HG02852 (cell line): ENCODE results near the gene RAX2.
"Not testable (repeated sequence)": the region's sequence is repeated elsewhere in the genome, so short reads cannot be mapped to it uniquely, and the experiment has no call there.

Experiments used
- ATAC-seq: cut with Tn5 transposase; IDR thresholded peaks from one replicate; pipeline ENCODE4 v1.9.1; 2021; ENCODE audit warnings: mild to moderate bottlenecking, moderate library complexity; ENCODE audit not compliant: unreplicated experiment

Gene RAX2

DNA sequence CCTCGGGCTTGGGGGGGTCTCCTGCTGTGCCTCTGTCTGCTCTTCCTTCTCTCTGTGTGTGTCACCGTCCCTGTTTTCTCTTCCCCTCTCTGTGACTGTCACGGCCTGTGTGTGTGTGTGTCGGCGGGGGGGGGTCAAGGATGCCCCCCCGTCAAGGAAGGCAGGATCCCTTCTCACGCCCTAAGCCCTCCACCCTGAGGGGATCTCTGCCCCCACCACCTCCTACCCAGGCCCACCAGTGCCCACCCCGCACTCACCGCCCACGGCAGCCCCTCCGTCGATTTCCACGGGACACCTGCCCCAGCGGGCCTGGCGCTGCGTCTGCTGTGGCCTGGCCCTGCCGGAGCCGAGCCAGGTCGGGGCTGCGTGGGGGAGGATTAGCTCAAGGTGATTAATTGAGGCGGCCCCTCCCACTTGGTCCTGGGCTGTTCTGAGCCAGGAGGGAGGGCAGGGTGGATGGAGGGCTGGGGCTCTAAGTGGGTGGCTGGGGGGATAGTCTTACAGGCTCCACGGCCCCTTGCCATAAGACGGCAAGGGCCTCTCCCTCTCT, at the start of gene RAX2:
Gene RAX2, minus strand, starts transcription at position 323 of the 550 bp plus-strand sequence. CDS start 486 bp downstream, outside the sequence.
- ATAC-seq: no peak

DNA sequence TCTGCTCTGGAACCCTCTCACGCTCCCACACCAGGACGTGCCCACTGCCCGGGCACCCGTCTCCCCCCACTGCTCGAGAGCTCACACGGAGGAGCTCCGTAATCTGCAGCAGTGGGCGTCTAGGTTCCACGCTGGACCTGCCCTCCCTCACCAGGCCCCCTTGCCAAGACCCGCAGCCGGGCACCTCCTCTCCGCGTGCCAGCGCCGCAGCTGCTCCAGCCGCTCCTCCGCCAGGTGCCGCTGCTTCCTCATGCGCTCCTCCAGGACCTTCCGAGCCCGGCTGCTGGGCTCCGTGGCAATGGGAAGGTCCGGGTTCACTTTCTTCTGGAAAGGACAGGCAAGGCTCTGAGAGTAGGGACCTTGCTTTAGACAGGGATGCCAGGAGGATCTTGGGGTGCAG, 49.1 kb upstream of the RAX2 start:
- ATAC-seq: no peak

DNA sequence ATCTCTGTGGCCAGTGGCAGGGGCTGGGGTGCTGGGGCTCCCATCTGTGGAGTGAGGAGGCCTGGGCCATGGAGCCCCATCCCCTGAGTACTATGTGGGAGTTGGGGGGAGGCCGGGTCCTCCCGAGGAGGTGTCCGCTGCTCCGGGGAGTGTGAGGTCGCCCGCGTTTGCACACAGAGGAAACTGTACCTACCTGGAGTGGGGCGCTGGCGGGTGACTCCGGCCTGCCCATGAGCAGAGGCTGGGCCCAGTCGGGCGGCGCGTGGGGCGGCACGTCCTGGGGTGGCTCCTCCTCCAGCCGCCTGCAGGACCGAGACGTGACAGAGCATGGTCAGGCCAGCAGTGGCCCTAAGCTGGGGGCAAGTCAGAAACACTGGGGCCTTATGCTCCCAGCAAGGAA, 48.0 kb upstream of the RAX2 start:
- no peak for ATAC-seq

DNA sequence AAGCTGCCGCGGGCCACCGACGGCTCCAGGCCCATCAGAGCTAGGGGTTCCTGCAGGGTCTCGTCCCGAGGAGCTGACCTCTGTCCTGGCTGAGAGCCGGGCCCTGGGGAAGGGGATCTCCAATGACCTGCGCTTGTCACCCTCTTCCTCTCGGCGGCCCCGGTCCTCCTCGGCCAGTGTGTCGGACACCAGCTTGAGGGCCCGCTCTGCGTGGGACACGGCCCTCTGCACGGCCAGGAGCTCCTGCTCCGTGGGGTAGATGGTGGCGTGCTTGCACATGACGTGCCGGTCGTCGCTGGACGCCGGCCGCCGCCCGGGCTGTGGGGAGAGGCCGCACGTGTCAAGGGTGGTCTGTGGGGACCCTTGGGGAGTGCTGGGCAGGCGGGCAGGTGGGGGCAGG, 46.9 kb upstream of the RAX2 start:
- ATAC-seq: no peak

DNA sequence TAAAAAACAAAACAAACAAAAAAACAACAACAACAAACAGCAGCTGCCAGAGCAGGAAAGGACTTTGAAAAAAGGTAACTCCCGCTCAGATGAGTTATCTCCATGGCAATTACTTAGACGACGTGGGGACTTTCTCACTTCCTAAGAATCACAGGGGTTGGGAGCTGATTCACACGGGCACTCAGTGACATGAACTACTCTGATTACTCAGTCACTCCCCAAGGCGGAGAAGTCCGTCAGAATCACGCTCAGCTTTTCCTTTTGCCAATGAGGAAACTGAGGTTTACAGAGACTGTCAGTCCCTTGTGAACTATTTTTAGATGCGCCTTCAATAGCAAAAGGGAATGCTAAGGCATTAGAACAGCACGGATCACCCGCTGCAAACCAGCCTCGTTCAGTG, 46.4 kb upstream of the RAX2 start:
- no peak for ATAC-seq

DNA sequence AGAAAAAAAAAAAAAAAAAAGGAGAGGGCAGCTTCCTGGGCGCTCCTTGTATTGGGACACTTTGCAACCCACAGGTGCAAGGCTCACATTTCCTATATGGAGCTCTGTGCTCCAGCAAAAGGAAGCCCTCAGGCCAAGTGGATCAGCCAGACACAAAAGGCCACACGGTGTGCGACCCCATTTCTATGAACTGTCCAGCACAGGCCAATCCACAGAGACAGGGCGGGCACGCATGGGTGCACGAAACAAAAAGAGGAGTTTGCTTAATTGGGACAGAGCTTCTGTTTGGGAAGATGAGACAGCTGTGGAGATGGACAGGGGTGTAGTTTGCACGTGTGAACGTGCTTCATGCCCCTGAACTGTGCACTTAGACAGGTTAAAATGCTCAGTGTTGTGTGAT, 45.7 kb upstream of the RAX2 start:
- no peak for ATAC-seq

DNA sequence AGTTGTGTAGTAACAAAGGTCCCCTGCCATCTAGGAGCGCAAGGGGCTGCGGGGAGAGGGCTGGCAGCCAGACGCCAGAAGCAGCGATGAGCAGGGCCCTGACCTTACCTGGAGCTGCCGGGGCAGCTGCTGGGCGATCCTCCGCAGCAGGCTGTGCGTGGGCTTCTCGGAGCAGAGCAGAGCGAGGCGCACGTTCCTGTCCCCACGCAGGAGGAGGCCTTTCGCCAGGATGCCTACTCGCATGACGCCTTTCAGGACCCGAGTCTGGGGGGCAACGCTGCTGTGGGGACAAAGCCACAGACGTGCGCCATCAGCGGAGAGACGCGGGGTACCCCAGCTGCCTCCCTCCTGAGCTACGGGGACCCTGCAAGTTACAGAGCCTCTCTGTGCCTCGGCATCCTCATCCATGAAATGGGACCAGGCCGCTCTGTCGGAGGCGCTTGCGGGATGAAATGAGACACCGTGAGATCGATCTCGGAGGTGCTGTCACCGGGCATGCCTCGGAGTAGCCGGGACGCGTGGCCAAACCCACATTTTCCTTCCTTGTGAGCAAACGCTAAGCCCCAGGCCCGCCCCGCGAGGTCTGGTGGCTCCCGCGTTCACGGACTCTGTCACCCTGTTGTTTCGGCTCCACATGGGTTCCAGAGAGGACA, 44.7 kb upstream of the RAX2 start:
- ATAC-seq: no peak

DNA sequence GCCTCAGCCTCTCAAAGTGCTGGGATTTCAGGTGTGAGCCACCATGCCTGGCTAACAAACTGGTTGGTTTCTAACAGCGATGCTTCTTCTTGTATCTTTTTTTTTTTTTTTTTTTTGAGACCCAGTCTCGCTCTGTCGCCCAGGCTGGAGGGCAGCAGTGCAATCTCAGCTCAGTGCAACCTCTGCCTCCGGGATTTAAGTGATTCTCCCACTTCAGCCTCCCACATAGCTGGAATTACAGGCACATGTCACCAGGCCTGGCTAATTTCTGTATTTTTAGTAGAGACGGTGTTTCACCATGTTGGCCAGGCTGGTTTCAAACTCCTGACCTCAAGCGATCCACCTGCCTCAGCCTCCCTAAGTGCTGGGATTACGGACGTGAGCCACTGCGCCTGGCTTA, 44.1 kb upstream of the RAX2 start:
- not testable (repeated sequence) for ATAC-seq

DNA sequence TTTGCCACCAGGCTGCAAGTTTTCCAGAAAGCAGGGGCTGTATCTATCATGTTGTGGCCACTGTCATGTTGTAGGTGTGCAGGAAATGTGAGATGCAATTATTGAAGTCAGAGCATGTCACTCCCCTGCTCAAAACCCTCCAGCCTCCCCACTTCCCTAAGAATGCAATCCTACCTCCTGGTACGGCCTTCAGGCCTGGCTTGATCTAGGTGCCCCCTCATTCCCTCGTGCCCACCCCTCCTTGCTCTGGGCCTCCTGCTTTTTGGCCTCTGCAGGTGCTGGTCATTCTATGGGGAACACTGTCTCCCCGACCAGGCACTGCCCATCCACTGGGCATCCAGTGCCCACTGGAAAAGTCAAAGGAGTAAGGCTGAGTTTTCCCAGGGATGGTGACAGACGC, 42.6 kb upstream of the RAX2 start:
- ATAC-seq: no peak

DNA sequence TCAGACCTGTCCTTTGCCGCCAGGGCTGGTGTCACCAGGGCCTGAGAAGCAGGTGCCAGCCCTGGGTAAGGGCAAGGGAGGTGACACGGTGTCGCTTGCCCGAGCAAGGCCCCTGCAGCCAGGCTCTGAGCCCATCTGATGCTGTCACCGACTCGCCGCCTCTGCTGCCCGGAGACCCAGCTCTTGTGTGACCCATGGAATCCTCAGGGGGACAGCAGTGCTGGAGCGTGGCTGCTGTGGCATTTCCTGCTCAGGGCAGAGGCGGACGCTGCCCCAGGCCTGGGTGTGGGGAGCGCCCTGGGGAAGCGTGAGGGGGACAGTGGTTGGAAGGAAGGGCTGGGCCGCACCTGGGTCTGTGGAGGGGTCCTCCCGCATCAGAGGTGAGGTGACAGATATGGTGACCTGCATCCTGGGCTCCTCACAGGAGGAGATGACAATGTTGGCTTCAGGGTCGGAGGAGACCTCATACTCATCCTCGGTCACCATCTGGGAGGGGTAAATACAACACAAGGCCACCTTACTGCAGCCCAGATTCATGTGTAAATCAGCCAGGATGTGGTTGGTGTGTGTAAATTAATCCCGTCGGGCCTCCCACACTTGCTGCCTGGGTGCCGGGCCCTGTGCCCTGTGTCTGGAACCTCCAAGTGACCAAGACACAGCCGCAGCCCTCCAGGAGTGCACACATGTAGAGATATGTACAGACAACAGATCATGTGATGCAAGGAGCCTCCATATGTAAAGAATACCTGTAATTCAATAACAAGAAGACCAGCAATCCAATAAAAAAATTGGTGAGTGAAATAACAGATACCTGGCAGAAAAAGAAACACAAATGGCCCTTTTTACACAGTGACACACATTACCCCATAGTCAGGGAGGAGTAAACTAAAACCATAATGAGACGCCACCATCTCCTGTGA, 41.7 kb upstream of the RAX2 start:
- ATAC-seq: no peak

DNA sequence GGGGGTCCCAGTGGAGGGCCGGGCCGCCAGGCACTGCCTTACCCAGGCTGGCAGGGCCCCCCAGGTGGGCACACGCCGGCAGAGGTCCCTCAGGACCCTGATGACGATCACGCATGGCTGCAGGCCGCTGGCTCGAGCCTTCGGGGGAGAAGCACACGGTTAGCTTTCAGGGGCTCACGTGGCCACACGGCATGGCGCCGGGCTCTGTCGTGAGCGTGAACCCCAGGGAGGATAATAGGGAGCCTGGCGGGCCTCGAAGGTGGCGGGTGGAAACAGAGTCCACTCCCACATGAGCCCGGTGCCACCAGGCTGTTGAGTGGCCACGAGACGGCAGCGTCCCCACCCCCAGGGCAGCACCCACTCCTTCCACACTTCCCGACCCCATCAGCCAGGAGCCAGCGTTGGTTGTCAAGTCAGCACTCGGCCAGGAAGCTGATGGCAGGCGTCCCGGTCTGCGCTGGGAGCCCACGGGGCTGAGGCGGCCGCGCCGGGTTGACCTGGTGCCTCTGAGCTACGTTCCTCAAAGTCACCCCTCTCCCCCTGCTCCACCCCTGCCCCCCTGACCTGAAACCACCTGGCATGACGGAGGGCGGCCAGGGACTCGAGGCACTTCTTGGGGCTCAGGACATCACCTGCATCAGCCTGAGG, 38.8 kb upstream of the RAX2 start:
- no peak for ATAC-seq

DNA sequence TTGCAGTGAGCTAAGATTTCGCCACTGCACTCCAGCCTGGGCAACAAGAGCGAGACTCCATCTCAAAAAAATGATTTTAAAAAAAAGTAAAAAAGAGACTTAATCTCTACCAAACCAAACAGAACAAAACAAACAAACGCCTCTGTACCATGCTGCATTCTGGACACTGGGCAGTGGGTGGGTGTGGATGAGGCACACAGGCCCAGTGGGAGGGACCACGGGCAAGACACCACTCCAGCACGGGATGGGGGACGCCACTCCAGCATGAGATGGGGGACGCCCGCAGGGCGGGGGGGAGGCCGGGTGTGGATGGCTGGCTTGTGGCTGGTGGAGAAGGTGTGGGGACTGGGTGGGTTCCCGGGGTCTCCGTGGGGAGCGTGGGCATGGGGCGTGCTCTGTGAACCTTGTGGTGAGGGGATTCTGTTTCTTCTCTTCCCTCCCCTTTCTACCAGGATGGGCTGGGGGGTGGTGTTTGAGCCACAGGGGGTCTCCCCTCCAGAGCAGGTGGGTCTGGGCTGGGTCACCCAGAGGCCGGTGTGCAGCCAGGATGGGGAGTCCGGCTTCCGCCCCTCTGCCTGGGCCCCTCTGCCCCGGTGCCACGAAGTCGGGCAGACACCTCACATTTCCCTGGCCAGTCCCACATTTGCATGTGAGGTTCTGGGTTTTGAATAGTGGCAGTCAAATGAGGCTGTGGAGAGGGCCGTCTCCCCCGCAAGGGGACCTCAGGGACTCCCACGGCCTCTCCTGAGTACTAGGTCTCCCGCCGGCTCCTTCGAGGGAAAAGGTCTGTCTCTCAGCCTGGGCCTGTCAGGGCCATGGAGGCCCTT, 38.1 kb upstream of the RAX2 start:
- no peak for ATAC-seq

DNA sequence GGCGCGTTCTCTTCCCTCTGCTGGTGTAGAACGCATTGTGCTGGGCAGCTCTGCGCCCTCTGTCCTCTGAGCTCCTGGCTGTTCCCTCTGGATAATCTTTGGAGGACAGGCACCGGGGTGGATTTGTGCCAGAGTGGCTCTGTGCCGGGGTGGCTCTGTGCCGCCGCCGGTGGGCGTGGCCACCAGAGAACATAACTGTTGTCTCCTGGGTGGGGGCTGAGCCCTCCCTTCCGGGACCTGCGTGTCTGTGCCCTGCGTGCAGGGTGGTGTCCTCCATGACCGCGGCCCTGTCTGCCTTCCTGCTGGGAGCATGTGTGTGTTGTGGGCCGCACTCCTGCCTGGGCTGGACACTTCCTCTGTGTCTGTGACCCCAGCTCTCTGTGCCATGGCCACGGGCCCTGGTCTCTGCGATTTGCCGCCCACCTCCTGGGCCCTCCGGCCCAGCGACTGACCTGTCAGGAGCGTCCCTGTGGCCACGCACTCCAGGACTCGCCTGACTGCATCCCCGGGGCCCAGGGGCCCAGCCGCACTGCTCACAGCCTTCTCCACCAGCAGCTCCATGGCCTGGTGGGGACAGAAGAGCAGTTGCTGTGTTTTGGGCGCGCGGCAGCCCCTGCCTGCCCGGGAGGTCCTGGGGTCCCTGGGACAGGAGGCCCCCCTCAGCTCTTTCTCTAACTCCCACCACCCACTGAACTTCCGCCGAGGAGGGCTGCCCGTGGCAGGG, 36.6 kb upstream of the RAX2 start:
- no peak for ATAC-seq

DNA sequence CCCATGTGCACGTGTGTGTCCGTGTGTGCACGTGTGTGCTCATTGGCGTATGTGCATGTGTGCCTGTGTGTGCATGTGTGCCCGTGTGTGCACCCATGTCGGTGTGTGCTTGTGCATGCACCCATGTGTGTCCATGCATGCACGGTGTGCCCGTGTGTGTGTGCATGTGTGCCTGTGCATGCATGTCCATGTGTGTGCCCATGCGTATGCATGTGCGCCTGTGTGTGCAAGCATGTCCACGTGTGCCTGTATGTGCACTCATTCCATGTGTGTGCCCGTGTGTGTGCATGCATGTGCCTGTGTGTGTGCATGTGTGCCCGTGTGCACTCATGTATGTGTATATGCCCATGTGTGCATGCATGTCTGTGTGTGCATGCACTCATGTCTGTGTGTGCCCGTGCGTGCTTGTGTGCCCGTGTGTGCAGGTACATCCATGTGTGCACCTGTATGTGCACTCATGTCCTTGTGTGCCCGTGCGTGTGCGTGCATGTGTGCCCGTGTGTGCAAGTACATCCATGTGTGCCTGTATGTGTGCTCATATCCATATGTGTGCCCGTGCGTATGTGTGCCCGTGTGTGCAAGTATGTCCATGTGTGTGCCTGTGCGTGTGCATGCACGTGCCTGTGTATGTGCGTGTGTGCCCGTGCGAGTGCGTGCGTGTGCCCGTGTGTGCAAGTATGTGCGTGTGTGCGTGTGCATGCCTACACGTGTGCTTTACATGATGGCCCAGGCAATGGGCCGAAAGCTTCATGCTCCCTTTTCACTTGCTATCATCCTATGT, 35.7 kb upstream of the RAX2 start:
- no peak for ATAC-seq

DNA sequence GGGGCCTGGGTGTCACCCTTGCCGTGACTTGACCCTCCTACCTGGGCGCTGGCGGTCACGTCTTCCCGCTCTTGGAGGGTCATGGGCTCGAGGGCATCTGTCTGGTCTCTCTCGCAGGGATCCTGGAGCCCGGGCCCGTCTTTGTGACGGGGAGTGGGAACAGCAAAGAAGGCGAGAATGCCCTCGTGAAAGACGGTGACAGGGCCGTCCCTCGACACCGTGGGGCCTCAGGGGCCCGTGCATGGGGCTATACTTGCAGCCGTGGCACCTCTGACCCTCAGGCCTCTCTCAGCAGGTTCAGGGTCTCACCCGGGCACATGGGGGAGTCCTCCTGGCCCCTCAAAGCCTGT, 35.1 kb upstream of the RAX2 start:
- no peak for ATAC-seq

DNA sequence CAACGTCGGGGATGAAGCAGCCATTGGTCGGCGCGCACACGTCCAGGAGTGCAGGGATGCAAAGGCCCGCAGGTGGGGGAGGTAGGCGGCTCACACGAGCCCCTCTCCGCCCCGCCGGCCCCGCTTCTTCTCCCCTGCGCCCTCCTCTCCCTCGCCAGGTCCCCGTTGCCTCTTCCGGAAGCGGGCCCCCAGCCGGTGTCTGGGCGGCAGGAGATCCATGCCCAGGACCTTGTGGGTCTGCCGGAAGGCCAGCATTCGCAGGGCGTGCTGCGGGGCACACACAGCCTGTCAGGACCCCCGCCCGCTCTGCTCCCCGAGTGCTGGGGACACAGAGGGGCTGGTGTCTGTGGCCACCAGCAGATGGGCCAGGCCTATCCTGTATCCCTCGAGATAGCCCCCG, 33.8 kb upstream of the RAX2 start:
- ATAC-seq: no peak

DNA sequence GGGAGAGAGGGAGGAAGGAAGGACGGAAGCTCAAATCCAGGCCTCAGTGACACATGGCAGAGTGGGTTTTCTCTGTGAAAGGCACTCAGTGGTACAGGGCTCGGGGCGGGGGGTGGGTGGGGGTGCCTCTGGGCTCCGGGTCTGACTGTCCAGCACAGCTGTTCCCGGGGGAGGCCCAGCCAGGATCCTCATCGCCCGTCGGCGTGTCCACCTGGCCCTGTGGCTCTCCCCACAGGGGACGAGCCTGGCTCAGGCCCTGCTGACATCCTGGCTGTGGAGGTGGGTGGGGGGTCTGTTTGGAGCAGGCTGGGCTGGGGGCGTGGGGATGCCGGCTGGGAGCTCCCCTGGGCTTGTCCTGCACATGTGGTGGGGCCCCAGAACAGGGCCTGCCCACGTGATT, 32.4 kb upstream of the RAX2 start:
- ATAC-seq: no peak

DNA sequence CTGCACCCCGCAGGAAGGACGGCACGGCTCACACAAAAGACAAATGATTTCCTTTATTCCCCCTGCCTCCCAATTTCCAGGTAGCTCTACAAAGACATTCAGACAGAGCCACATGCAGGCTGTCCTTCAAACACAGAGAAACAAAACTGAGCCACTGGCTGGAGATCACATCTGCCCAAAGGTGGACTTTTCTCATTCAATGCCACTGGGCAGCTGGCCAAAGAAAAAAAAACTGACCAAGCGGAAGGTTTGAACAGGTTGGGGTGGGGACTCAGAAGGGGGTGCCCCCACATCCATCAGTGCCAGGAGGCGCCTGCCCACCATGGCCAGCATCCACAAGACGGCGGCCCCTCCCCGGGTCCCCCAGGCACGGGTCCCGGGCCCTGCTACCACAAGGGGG, 32.0 kb upstream of the RAX2 start:
- no peak for ATAC-seq

DNA sequence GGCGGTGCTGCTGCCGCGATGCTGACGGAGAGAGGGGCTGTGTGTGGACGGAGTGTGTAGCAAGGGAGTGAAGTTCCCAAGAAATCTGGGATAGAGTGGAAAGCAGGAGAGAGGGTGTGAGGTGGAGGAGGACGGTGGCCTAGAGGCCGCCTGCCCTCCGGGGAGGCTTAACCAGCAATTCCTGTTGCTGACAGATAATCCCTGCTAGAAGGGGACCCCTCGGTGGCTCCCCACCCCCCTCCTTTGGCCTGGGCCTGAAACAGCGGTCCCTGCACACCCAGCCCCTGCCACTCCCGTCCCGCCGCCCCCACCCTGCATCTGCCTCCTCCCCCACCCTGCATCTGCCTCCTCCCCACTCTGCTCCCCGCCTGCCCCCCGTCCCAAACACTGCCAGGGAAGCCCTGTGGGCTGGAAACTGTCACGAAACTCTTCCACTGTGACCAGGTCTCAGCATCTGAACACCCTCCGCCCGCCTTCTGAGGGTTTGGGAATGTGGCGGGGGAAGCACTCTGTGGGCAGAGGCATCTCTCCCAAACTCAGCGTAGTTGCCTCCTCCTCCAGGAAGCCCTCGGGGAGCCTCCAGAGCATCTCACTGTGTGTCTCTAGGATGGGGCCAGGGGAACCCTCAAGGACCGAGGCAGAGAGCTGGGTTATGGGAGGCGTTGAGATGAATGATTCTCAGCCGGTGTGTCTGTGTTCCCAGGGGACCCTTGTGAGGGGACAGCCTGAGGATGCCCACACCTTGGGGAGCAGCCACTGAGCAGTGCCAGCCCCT, 31.3 kb upstream of the RAX2 start:
- no peak for ATAC-seq
